SK-N-SH (cell line): Measurements from ENCODE around the gene TMTC2.

Experiments
- CHD2 ChIP-seq: fragments of 150-350 bp; IDR thresholded peaks from 2 replicates; pipeline ENCODE4 v1.6.1; 2018; ENCODE audit warnings: low read length; ENCODE audit not compliant: partially characterized antibody
- CTCF ChIP-seq: fragments of 200-600 bp; sonication (generic); IDR thresholded peaks from 2 replicates; pipeline ENCODE4 v1.6.1; 2017; ENCODE audit warnings: antibody characterized with exemption, mild to moderate bottlenecking, moderate library complexity
- MAX ChIP-seq: IDR thresholded peaks from 2 replicates; pipeline ENCODE4 v1.4.0; 2012; ENCODE audit warnings: low read depth
- TF ChIP-seq, protein P1 (sequence below): IDR thresholded peaks from 2 replicates; pipeline ENCODE4 v1.4.0; 2012; ENCODE audit warnings: low read depth, borderline replicate concordance

- TF ChIP-seq MAX: no peak
- TF ChIP-seq CTCF: no peak
- TF ChIP-seq, protein P1, sequence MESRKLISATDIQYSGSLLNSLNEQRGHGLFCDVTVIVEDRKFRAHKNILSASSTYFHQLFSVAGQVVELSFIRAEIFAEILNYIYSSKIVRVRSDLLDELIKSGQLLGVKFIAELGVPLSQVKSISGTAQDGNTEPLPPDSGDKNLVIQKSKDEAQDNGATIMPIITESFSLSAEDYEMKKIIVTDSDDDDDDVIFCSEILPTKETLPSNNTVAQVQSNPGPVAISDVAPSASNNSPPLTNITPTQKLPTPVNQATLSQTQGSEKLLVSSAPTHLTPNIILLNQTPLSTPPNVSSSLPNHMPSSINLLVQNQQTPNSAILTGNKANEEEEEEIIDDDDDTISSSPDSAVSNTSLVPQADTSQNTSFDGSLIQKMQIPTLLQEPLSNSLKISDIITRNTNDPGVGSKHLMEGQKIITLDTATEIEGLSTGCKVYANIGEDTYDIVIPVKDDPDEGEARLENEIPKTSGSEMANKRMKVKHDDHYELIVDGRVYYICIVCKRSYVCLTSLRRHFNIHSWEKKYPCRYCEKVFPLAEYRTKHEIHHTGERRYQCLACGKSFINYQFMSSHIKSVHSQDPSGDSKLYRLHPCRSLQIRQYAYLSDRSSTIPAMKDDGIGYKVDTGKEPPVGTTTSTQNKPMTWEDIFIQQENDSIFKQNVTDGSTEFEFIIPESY: no peak
- no peak for TF ChIP-seq CHD2
Observed at GRCh38 chr12:82937151-82937550, 250.4 kb downstream of the TMTC2 start.
